GM21515 (cell line): ENCODE data around the gene ASXL1.

Experiments used
- ATAC-seq: cut with Tn5 transposase; IDR thresholded peaks from one replicate; pipeline ENCODE4 v1.9.1; 2021; ENCODE audit not compliant: unreplicated experiment

The ASXL1 gene

GRCh38 chr20:32437391-32438074, 79.4 kb downstream of the ASXL1 start:
- ATAC-seq, result no peak

DNA sequence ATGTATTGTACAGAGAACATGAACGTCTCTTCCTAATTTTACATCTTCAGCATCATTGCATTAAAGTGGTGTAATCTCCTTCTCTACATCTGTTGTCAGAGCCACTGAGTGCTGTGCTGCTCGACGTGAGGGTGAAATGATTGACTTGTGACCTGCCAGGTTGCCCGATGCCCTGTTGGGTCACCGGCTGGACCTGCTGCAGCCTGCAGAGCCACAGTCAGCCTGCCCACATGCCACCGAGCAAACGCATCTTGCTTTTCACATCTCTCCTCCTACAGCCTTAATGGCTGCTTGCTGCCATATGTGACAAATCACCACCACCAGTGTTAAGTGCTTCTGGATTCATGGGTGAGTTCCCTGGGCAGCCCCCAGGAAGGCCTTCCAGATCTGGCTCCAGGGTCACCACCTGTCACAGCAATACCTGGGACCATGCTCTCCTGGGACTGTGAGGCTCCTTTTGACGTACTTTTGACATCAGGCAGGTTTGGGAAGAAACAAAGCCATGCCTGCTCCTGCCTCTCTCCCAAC, 80.3 kb downstream of the ASXL1 start:
- ATAC-seq, result no peak

GRCh38 chr20:32439132-32439829, 81.2 kb downstream of the ASXL1 start:
- no peak for ATAC-seq

GRCh38 chr20:32440069-32440757, 82.1 kb downstream of the ASXL1 start:
- no peak for ATAC-seq

GRCh38 chr20:32440758-32441078, 82.6 kb downstream of the ASXL1 start:
- ATAC-seq, result no peak

DNA sequence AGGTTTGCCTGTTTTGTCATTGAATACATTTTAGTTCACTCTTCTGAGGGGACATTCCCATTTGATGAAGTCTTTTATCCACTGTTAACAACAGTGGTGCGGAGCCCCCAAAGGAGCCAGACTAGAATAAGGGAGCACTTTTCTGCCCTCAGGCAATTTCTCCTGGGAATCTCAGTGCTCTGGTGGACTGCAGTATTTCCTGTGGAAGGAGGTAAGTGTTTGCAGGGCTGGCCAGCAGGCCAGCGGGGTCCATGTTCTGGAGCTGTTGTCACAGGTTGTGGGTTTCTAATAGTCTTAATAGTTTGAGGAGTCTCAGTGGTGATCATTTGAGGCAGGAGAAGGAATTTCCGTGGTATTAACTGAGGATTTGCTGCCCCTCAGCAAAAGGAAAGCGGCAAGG, 83.5 kb downstream of the ASXL1 start:
- no peak for ATAC-seq

- no peak for ATAC-seq
Measured at GRCh38 chr20:32442630-32443373, 84.7 kb downstream of the ASXL1 start.

- no peak for ATAC-seq
Measured at GRCh38 chr20:32443386-32443974, 85.3 kb downstream of the ASXL1 start.

- no peak for ATAC-seq
Measured at GRCh38 chr20:32444474-32445220, 86.5 kb downstream of the ASXL1 start.

DNA sequence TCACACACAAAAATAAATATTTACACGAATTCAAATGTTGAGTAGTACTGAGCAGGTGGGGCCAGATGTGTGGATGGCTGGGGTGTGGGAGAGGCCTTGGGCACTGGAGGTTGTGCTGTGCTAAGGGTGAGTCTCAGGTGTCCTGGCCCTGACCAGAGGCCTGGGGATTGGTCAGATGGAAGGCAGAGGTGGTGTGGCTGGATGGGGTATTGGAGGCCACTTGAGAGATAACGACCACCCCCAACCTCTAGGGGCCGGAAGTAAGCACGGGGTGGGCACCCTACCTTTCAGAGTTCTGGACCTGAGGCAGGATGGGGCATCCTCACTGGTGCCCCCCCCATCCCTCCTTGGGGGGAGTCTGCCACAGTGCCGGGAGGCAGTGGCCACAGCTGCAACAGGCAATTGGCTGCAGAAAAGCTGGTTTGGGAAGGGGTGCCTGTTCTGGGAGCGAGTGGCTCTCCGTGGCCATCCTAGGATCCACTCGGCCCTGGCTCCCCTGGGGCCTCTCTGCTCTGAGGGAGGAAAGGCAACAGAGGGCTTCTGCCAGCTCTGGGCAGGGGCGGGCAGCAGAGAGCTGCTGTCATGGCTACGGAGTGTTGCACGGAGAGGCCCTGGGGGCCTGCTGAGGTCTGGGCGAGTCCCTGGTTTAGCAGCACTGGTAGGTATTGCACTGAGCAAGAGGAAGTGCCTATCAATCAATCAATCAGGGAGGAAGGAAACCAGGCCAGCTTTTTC, 87.6 kb downstream of the ASXL1 start:
- no peak for ATAC-seq

DNA sequence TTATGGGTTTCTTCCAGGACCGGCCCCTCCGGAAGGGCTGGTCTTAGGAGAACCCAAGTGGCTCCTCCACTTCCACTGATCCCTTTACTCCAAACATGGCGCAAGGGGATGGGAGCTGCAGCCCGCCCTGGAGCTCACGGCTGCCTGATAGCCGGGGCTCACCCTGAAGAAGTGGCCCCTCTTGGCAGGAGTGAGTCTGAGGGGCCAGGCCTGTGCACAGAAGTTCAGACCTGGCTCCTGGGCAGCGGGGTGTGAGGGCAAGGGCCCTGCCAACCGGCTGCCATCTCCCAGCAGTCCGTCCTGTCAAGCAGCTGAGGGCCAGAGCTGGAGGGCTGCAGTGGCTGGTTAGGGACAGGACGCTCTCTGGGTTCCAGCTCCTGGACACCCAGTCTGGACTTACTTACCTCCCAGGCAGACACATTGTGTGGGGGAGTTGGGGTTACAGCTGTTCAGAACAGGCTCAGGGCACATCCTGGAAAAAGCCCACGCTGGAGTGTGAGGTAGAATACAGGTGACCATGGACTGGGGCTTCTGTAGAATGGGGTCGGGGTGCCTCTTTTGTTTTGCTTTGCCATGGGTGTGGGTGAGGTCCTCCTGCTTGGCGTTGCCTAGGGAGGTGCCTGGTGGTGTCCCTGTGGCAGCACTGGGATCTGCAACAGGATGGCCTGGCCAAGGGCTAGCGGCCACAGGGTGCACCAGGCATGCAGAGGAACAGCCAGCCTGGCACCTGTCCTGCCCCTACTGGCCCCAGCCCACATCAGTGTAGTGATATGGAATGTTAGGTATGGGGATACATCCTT, 88.4 kb downstream of the ASXL1 start:
- ATAC-seq, result no peak

GRCh38 chr20:32447136-32448027, 89.3 kb downstream of the ASXL1 start:
- no peak for ATAC-seq

DNA sequence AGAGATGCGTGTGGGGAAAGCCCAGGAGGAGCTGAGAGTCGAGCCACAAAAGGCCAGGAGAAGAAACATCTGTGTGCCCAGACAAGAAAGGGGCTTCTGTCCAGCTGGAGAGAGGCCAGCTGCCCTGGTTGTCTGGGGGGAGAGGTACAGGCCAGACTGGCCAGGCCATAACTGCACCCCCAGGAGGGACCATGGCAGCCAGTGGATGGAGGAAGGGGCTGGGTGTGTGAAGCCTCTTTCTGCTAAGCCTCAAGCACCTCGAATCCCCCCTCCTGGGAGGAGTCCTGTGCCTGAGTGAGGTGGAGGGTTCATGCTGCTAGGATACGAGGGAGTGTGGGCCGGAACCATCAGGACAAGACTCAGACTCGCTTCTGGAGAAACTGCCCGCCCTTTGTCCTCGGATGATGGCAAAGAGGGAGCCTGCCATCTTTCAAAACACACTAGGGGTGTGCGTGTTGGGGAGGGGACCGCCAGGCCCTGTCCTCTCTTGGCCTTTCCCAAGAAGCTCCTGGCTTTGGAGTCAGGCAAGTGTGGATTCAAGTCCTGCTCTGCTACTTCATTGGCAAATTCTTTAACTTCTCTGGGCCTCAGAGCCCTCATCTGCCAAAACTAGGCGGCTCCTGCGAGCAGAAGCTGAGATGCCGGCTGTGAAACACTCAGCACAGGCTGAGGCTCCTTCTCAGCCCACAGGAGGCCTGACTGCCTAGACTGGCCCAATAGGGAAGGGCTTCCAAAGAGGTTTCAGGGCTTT, 90.3 kb downstream of the ASXL1 start:
- no peak for ATAC-seq

- ATAC-seq, result no peak
Measured at GRCh38 chr20:32449057-32449889, 91.1 kb downstream of the ASXL1 start.

GRCh38 chr20:32449890-32450401, 91.8 kb downstream of the ASXL1 start:
- no peak for ATAC-seq

- ATAC-seq, result no peak
Measured at GRCh38 chr20:32450484-32451061, 92.4 kb downstream of the ASXL1 start.
